Measurements from ENCODE around the gene ADAM12. TPM values are rescaled to one million over a fixed set of nuclear protein-coding genes. Genes with fewer than 3 reads are reported as not detected.

Gene ADAM12
- total RNA-seq, 1 donor from 2014 or later = 100 TPM

- H3K4me2 ChIP-seq (ENCODE audit: low read length) = no peak overlapping the region
- H3K9ac ChIP-seq (ENCODE audit: low read length) = no peak overlapping the region
- H3K27me3 ChIP-seq (ENCODE audit: insufficient read depth, low read length) = no peaks in the 10 kb centered on the region
- no peak overlapping the region for H3K4me3 ChIP-seq (ENCODE audit: insufficient read depth, low read depth, low read length)
- H3K27ac ChIP-seq (ENCODE audit: low read depth, low read length) = peak overlapping the region; percentile 10
- H4K20me1 ChIP-seq (ENCODE audit: insufficient read depth, low read length) = peaks cover 10% of the 10 kb centered on the region
- H3K27ac Mint-ChIP-seq (ENCODE audit: unreplicated experiment) = peak overlapping the region; percentile 26
- no peak overlapping the region for H3K4me3 Mint-ChIP-seq (ENCODE audit: unreplicated experiment)
- peaks cover 8% of the 10 kb centered on the region for H3K4me1 ChIP-seq (ENCODE audit: insufficient read depth, low read length)
- H3K27me3 Mint-ChIP-seq (ENCODE audit: low read depth, unreplicated experiment) = no peaks in the 10 kb centered on the region
- peaks cover 35% of the 10 kb centered on the region for H3K36me3 Mint-ChIP-seq (ENCODE audit: low read depth, unreplicated experiment)
- H3K9me3 Mint-ChIP-seq (ENCODE audit: unreplicated experiment) = peaks cover 7% of the 10 kb centered on the region
- FAIRE-seq (no peak), DNase-seq (ENCODE audit: low read depth) (peak; percentile 86)
- H3K79me2 ChIP-seq (ENCODE audit: insufficient read depth, low read length) = peaks cover 15% of the 10 kb centered on the region
- TF ChIP-seq CTCF (IDR thresholded peaks at IDR 0.05; ENCODE audit: insufficient read depth, low read depth, low read length) (no peak), EZH2 (IDR thresholded peaks at IDR 0.05; ENCODE audit: insufficient read depth, low read length) (no peak)
- H2AFZ ChIP-seq (ENCODE audit: low read depth, low read length) = no peak overlapping the region
- H3K36me3 ChIP-seq (ENCODE audit: insufficient read depth, low read length) = peaks cover 27% of the 10 kb centered on the region
- peaks cover 18% of the 10 kb centered on the region for H3K4me1 Mint-ChIP-seq (ENCODE audit: low read depth, unreplicated experiment)
- no peaks in the 10 kb centered on the region for H3K9me3 ChIP-seq (ENCODE audit: insufficient read depth, low read depth, low read length)
These were observed 234.3 kb downstream of the ADAM12 start for GRCh38 chr10:126153711-126154628.

GRCh38 chr10:126147866-126148587 lies 240.2 kb downstream of the ADAM12 start:
- Histone ChIP-seq H3K36me3 (ENCODE audit: insufficient read depth, low read length) (peaks cover 17% of the 10 kb centered on the region), H3K27me3 (ENCODE audit: insufficient read depth, low read length) (no peaks in the 10 kb centered on the region), H3K79me2 (ENCODE audit: insufficient read depth, low read length) (no peaks in the 10 kb centered on the region), H3K4me2 (ENCODE audit: low read length) (peak overlapping the region; percentile 65), H3K27ac (ENCODE audit: low read depth, low read length) (peak overlapping the region; percentile 55), H3K9me3 (ENCODE audit: insufficient read depth, low read depth, low read length) (no peaks in the 10 kb centered on the region), H3K9ac (ENCODE audit: low read length) (peak overlapping the region; percentile 54), H2AFZ (ENCODE audit: low read depth, low read length) (no peak overlapping the region), H4K20me1 (ENCODE audit: insufficient read depth, low read length) (no peaks in the 10 kb centered on the region), H3K4me3 (ENCODE audit: insufficient read depth, low read depth, low read length) (no peak overlapping the region), H3K4me1 (ENCODE audit: insufficient read depth, low read length) (peaks cover 21% of the 10 kb centered on the region)
- Mint-ChIP-seq H3K27ac (ENCODE audit: unreplicated experiment) (no peak overlapping the region), H3K36me3 (ENCODE audit: low read depth, unreplicated experiment) (peaks cover 23% of the 10 kb centered on the region), H3K4me1 (ENCODE audit: low read depth, unreplicated experiment) (peaks cover 12% of the 10 kb centered on the region), H3K4me3 (ENCODE audit: unreplicated experiment) (no peak overlapping the region), H3K9me3 (ENCODE audit: unreplicated experiment) (peaks cover 8% of the 10 kb centered on the region), H3K27me3 (ENCODE audit: low read depth, unreplicated experiment) (no peaks in the 10 kb centered on the region)
- DNase-seq (ENCODE audit: low read depth) = peak; percentile 88
- TF ChIP-seq EZH2 (IDR thresholded peaks at IDR 0.05; ENCODE audit: insufficient read depth, low read length) = no peak
- TF ChIP-seq CTCF (IDR thresholded peaks at IDR 0.05; ENCODE audit: insufficient read depth, low read depth, low read length) = no peak
- FAIRE-seq = peak; percentile 45

All from astrocyte (in vitro differentiated cells and primary cell).